H9 (cell line): Measurements from ENCODE around the gene TNRC18. TPM values are rescaled to one million over a fixed set of nuclear protein-coding genes. Genes with fewer than 3 reads are reported as not detected.

Experiments used
- DNase-seq: peaks from one replicate; pipeline ENCODE4 v3.0.0-alpha.2; 2017
- H2AFZ ChIP-seq: one replicate; pipeline ENCODE4 v1.6.1; 2013; ENCODE audit warnings: mild to moderate bottlenecking, low read length, control low read depth, moderate library complexity
- H2AK5ac ChIP-seq: 2 replicates; pipeline ENCODE4 v1.6.1; 2013; ENCODE audit warnings: low read length, control low read depth, mixed read lengths; ENCODE audit not compliant: insufficient read length
- H2BK120ac ChIP-seq: one replicate; pipeline ENCODE4 v1.6.1; 2013; ENCODE audit warnings: low read depth, mild to moderate bottlenecking, low read length, control low read depth, inconsistent platforms; ENCODE audit not compliant: poor library complexity, severe bottlenecking
- H2BK12ac ChIP-seq: 2 replicates; pipeline ENCODE4 v1.6.1; 2013; ENCODE audit warnings: low read length, control low read depth, mixed read lengths, low read depth; ENCODE audit not compliant: insufficient read length
- H2BK15ac ChIP-seq: 2 replicates; pipeline ENCODE4 v1.6.1; 2013; ENCODE audit warnings: low read depth, low read length, control low read depth
- H2BK20ac ChIP-seq: one replicate; pipeline ENCODE4 v1.6.1; 2013; ENCODE audit warnings: low read depth, mild to moderate bottlenecking, low read length, control low read depth, inconsistent platforms; ENCODE audit not compliant: poor library complexity, severe bottlenecking
- H2BK5ac ChIP-seq: 2 replicates; pipeline ENCODE4 v1.6.1; 2013; ENCODE audit warnings: low read length, control low read depth, mixed read lengths; ENCODE audit not compliant: insufficient read length
- H3K14ac ChIP-seq: 2 replicates; pipeline ENCODE4 v1.6.1; 2013; ENCODE audit warnings: low read length, control low read depth; ENCODE audit not compliant: insufficient read depth
- H3K18ac ChIP-seq: 2 replicates; pipeline ENCODE4 v1.6.1; 2013; ENCODE audit warnings: low read depth, mild to moderate bottlenecking, mixed read lengths, low read length, control low read depth; ENCODE audit not compliant: insufficient read length
- H3K23ac ChIP-seq: 2 replicates; pipeline ENCODE4 v1.6.1; 2013; ENCODE audit warnings: low read length, control low read depth, mixed read lengths, low read depth; ENCODE audit not compliant: insufficient read length
- H3K23me2 ChIP-seq: 2 replicates; pipeline ENCODE4 v1.6.1; 2013; ENCODE audit warnings: low read depth, mild to moderate bottlenecking, mixed read lengths, low read length, control low read depth; ENCODE audit not compliant: insufficient read length, poor library complexity, severe bottlenecking
- H3K27ac ChIP-seq: 2 replicates; pipeline ENCODE4 v1.5.1; 2013; ENCODE audit warnings: low read length, control low read depth, mixed read lengths, low read depth; ENCODE audit not compliant: insufficient read length
- H3K27me3 ChIP-seq: 2 replicates; pipeline ENCODE4 v1.6.1; 2013; ENCODE audit warnings: low read length, control low read depth, inconsistent platforms; ENCODE audit not compliant: insufficient read depth
- H3K4ac ChIP-seq: 2 replicates; pipeline ENCODE4 v1.6.1; 2013; ENCODE audit warnings: low read depth, mild to moderate bottlenecking, control low read depth, inconsistent platforms, low read length, moderate library complexity
- H3K4me1 ChIP-seq: 2 replicates; pipeline ENCODE4 v1.6.1; 2013; ENCODE audit warnings: low read length, control low read depth, inconsistent platforms; ENCODE audit not compliant: insufficient read depth
- H3K4me2 ChIP-seq: 2 replicates; pipeline ENCODE4 v1.6.1; 2013; ENCODE audit warnings: low read length, control low read depth, mixed read lengths; ENCODE audit not compliant: insufficient read length, insufficient read depth
- H3K56ac ChIP-seq: 2 replicates; pipeline ENCODE4 v1.6.1; 2013; ENCODE audit warnings: low read depth, mild to moderate bottlenecking, mixed read lengths, low read length, control low read depth; ENCODE audit not compliant: insufficient read length
- H3K79me1 ChIP-seq: 2 replicates; pipeline ENCODE4 v1.6.1; 2013; ENCODE audit warnings: low read depth, mild to moderate bottlenecking, moderate library complexity, low read length, control low read depth, inconsistent platforms; ENCODE audit not compliant: insufficient read depth, poor library complexity, severe bottlenecking
- H3K79me2 ChIP-seq: 2 replicates; pipeline ENCODE4 v1.6.1; 2013; ENCODE audit warnings: low read length, control low read depth, inconsistent platforms; ENCODE audit not compliant: insufficient read depth
- H3K9ac ChIP-seq: 2 replicates; pipeline ENCODE4 v1.6.1; 2013; ENCODE audit warnings: low read length, control low read depth, mixed read lengths; ENCODE audit not compliant: insufficient read length; ENCODE audit errors: extremely low read depth
- H3K9me3 ChIP-seq: one replicate; pipeline ENCODE4 v1.6.1; 2013; ENCODE audit warnings: low read depth, low read length, inconsistent platforms; ENCODE audit not compliant: control insufficient read depth
- H3T11ph ChIP-seq: one replicate; pipeline ENCODE4 v1.6.1; 2013; ENCODE audit warnings: mild to moderate bottlenecking, low read length, control low read depth, inconsistent platforms
- H4K20me1 ChIP-seq: one replicate; pipeline ENCODE4 v1.6.1; 2013; ENCODE audit not compliant: control insufficient read depth, insufficient read length, insufficient read depth
- H4K5ac ChIP-seq: 2 replicates; pipeline ENCODE4 v1.6.1; 2013; ENCODE audit warnings: low read depth, mild to moderate bottlenecking, mixed read lengths, low read length, control low read depth; ENCODE audit not compliant: insufficient read length
- H4K8ac ChIP-seq: replicated peaks from 2 replicates; pipeline ENCODE4 v1.6.1; 2013; ENCODE audit warnings: low read length, control low read depth, mixed read lengths, low read depth; ENCODE audit not compliant: insufficient read length
- H4K91ac ChIP-seq: 2 replicates; pipeline ENCODE4 v1.6.1; 2013; ENCODE audit warnings: low read depth, mild to moderate bottlenecking, moderate library complexity, mixed read lengths, low read length, control low read depth; ENCODE audit not compliant: insufficient read length
- H3K27ac Mint-ChIP-seq, 3 experiments: 2 replicates in 2 of 3; 3 replicates in 1 of 3; pipeline ENCODE4 v1.8.0; 2020 to 2021; ENCODE audit warnings: mixed read lengths in 3 of 3, mild to moderate bottlenecking in 1 of 3, moderate library complexity in 1 of 3
- H3K27me3 Mint-ChIP-seq: 2 replicates; pipeline ENCODE4 v1.8.0; 2021; ENCODE audit warnings: low read depth, mild to moderate bottlenecking, moderate library complexity, mixed read lengths
- H3K36me3 Mint-ChIP-seq, 3 experiments: 2 replicates in 2 of 3; 3 replicates in 1 of 3; pipeline ENCODE4 v1.8.0; 2020 to 2021; ENCODE audit warnings: low read depth in 3 of 3, mixed read lengths in 3 of 3; ENCODE audit not compliant: insufficient read depth in 1 of 3
- H3K4me1 Mint-ChIP-seq, 2 experiments: 2 replicates each; pipeline ENCODE4 v1.8.0; 2020; ENCODE audit warnings: mixed read lengths in 2 of 2
- H3K4me3 Mint-ChIP-seq, 2 experiments: 2 replicates in 1 of 2; 3 replicates in 1 of 2; pipeline ENCODE4 v1.8.0; 2020 to 2021; ENCODE audit warnings: mild to moderate bottlenecking in 2 of 2, mixed read lengths in 2 of 2, moderate library complexity in 1 of 2
- H3K9me3 Mint-ChIP-seq, 2 experiments: 2 replicates in 1 of 2; 3 replicates in 1 of 2; pipeline ENCODE4 v1.8.0; 2020; ENCODE audit warnings: mild to moderate bottlenecking in 2 of 2, mixed read lengths in 2 of 2, moderate library complexity in 1 of 2
- WGBS: extraction: QIAGEN DNeasy Blood & Tissue Kit; methylation state at CpG from one replicate; pipeline ENCODE4 v1.1.7; 2013; ENCODE audit warnings: missing lambda C conversion rate, low lambda C conversion rate, mixed read lengths; ENCODE audit not compliant: insufficient read length; ENCODE audit errors: extremely low coverage; 5-methylcytosine and 5-hydroxymethylcytosine counted together
- total RNA-seq: library from RNA; stranded (reverse); gene quantifications from 2 replicates; pipeline ENCODE4 v1.2.1, GENCODE V29; 2021
- TF ChIP-seq, protein P1 (sequence below): fragments of 200-600 bp; sonication (generic); conservative IDR thresholded peaks from 3 replicates; pipeline ENCODE4 v1.8.0; 2021; ENCODE audit warnings: antibody characterized with exemption, mild to moderate bottlenecking

The TNRC18 gene
- total RNA-seq, 1 experiment from 2014 or later = 21.2 TPM

GRCh38 chr7:5431560-5432015, 8.0 kb upstream of the TNRC18 start:
- no peak overlapping the region for H3K18ac ChIP-seq
- no peak overlapping the region for H4K91ac ChIP-seq
- H3K79me2 ChIP-seq = no peaks in the 10 kb centered on the region
- H3K14ac ChIP-seq = no peak overlapping the region
- H3K9me3 ChIP-seq = no peaks in the 10 kb centered on the region
- peaks cover 22% of the 10 kb centered on the region; the same call in 1 of the 2 replicates for H3K27me3 ChIP-seq
- no peak overlapping the region for H3K4ac ChIP-seq
- H2BK5ac ChIP-seq = no peak overlapping the region
- H2AFZ ChIP-seq = no peak overlapping the region
- no peak overlapping the region for H3K27ac ChIP-seq
- TF ChIP-seq, protein P1, sequence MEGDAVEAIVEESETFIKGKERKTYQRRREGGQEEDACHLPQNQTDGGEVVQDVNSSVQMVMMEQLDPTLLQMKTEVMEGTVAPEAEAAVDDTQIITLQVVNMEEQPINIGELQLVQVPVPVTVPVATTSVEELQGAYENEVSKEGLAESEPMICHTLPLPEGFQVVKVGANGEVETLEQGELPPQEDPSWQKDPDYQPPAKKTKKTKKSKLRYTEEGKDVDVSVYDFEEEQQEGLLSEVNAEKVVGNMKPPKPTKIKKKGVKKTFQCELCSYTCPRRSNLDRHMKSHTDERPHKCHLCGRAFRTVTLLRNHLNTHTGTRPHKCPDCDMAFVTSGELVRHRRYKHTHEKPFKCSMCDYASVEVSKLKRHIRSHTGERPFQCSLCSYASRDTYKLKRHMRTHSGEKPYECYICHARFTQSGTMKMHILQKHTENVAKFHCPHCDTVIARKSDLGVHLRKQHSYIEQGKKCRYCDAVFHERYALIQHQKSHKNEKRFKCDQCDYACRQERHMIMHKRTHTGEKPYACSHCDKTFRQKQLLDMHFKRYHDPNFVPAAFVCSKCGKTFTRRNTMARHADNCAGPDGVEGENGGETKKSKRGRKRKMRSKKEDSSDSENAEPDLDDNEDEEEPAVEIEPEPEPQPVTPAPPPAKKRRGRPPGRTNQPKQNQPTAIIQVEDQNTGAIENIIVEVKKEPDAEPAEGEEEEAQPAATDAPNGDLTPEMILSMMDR = no peak
- no peak overlapping the region for H2BK12ac ChIP-seq
- no peak overlapping the region for H2BK20ac ChIP-seq
- H3K9ac ChIP-seq = no peak overlapping the region
- peak overlapping the region in 1 of 2 experiments; percentile 15; a peak in 1 of 5 replicates for H3K4me3 Mint-ChIP-seq
- no peak overlapping the region for H2BK15ac ChIP-seq
- H3K4me1 Mint-ChIP-seq = peaks cover 18 to 23% of the 10 kb centered on the region in 2 experiments
- H3T11ph ChIP-seq = no peak overlapping the region
- H3K56ac ChIP-seq = no peak overlapping the region
- H3K4me2 ChIP-seq = no peak overlapping the region
- no peak overlapping the region; a peak in 1 of 7 replicates for H3K27ac Mint-ChIP-seq
- H3K23ac ChIP-seq = no peak overlapping the region
- no peak overlapping the region for H2BK120ac ChIP-seq
- H3K36me3 Mint-ChIP-seq = peaks cover 2 to 7% (median 5%) of the 10 kb centered on the region in 3 experiments; a peak in 6 of 7 replicates
- no peak overlapping the region for H4K5ac ChIP-seq
- H3K23me2 ChIP-seq = peaks cover 29% of the 10 kb centered on the region
- no peak overlapping the region for H2AK5ac ChIP-seq
- no peaks in the 10 kb centered on the region for H3K4me1 ChIP-seq
- no peak for DNase-seq
- H3K27me3 Mint-ChIP-seq = peaks cover 73% of the 10 kb centered on the region
- no peak overlapping the region for H4K8ac ChIP-seq
- H3K79me1 ChIP-seq = no peaks in the 10 kb centered on the region
- H4K20me1 ChIP-seq = no peaks in the 10 kb centered on the region
- H3K9me3 Mint-ChIP-seq = peaks cover 5 to 8% of the 10 kb centered on the region in 2 experiments
- WGBS = no CpG with 5 or more reads among the region's 4 CpGs
